Skeletal muscle tissue (tissue), 4 donors: Measurements from ENCODE around the gene KATNAL1. TPM values are rescaled to one million over a fixed set of nuclear protein-coding genes. Genes with fewer than 3 reads are reported as not detected.

Experiments used
- H3K27ac ChIP-seq: one replicate; pipeline ENCODE4 v1.7.0; 2013; ENCODE audit warnings: mild to moderate bottlenecking, low read depth, low read length, inconsistent platforms
- H3K27me3 ChIP-seq, 3 donors: one replicate each; pipeline ENCODE4 v1.7.0; 2013; ENCODE audit warnings: low read length in 3 of 3; ENCODE audit not compliant: control insufficient read depth in 3 of 3, insufficient read depth in 3 of 3
- H3K36me3 ChIP-seq, 3 donors: one replicate each; pipeline ENCODE4 v1.7.0; 2013; ENCODE audit warnings: low read length in 3 of 3; ENCODE audit not compliant: control insufficient read depth in 3 of 3, insufficient read depth in 3 of 3
- H3K4me1 ChIP-seq, 3 donors: one replicate each; pipeline ENCODE4 v1.7.0; 2013; ENCODE audit warnings: low read length in 3 of 3, mild to moderate bottlenecking in 3 of 3; ENCODE audit not compliant: control insufficient read depth in 3 of 3, insufficient read depth in 3 of 3
- H3K4me3 ChIP-seq, 3 donors: one replicate each; pipeline ENCODE4 v1.7.0; 2013; ENCODE audit warnings: low read length in 3 of 3
- H3K9ac ChIP-seq, 3 donors: one replicate each; pipeline ENCODE4 v1.7.0; 2013; ENCODE audit warnings: low read length in 3 of 3, mild to moderate bottlenecking in 3 of 3, moderate library complexity in 2 of 3, low read depth in 1 of 3
- H3K9me3 ChIP-seq, 3 donors: one replicate each; pipeline ENCODE4 v1.7.0; 2013; ENCODE audit warnings: low read length in 3 of 3; ENCODE audit not compliant: control insufficient read depth in 3 of 3
- total RNA-seq: library from RNA; depleted of rRNA; stranded (reverse); fragments of >200 nt; gene quantifications from one replicate; pipeline ENCODE4 v1.2.3, GENCODE V29; 2014
- donor health status: Osteomylitis.

Gene KATNAL1
- total RNA-seq, 1 donor from 2014 or later: 16.2 TPM

- H3K9ac ChIP-seq: no peak overlapping the region
- no peak overlapping the region for H3K4me3 ChIP-seq
- H3K9me3 ChIP-seq: no peaks in the 10 kb centered on the region
- H3K27me3 ChIP-seq: no peaks in the 10 kb centered on the region
- peaks cover 0 to 5% (median 0%) of the 10 kb centered on the region in 3 donors for H3K4me1 ChIP-seq
- H3K27ac ChIP-seq: no peak overlapping the region
- no peaks in the 10 kb centered on the region for H3K36me3 ChIP-seq
Observed at GRCh38 chr13:30333616-30334015, 26.3 kb upstream of the KATNAL1 start.

DNA sequence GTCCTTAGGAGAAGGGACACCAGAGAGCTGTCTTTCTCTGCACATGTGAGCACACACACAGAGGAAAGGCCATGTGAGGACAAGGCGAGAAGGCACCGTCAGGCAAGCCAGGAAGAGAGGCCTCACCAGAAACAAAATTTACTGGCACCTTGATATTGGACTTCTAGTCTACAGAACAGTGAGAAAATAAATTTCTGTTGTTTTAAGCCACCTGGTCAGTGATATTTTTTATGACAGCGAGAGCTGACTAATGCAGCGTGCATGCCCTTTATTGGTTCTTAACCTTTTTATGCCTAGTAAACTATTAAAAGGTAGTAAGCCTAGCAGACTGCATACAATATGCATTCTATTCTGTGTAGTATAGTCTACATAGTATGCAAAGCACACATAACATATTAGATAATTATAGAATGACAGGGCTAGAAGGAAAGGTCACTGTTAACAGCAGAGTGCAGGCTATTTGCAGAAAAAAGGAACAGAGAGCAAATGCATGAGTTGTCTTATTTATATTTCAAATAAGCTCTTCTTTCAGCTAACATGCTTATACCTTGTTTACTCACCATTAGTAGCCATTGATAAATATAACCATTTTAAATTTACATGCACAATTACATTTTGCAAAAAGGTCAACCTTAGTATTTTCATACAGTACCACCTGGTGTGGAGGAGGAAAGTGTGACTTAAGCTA, 25.2 kb upstream of the KATNAL1 start:
- Histone ChIP-seq H3K27ac (no peak overlapping the region), H3K9ac (no peak overlapping the region), H3K4me3 (no peak overlapping the region), H3K36me3 (no peaks in the 10 kb centered on the region), H3K9me3 (no peaks in the 10 kb centered on the region), H3K4me1 (no peaks in the 10 kb centered on the region), H3K27me3 (peaks cover 0 to 3% (median 0%) of the 10 kb centered on the region in 3 donors)

DNA sequence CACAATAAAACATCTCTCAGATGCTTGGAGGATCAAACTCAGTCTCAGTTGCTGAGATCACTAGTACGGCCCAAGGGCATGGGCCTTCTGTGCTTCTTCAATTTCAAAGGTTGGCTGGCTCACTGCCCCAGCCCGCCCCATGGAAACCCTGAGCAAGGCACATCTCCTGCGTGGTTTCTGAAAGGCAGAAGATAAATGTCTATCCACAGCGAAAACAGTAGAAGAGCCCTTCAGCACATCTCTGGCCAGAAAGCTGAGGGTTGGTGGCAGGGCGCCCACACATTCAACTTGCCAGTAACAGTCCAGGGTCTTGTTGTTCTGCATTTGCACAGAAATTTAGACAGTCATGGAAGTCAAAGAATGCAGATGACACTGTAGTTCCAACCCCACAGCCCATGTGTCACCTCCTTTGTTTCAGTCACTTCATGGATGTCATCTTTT, 24.0 kb upstream of the KATNAL1 start:
- no peak overlapping the region for H3K9ac ChIP-seq
- no peak overlapping the region for H3K27ac ChIP-seq
- no peaks in the 10 kb centered on the region for H3K4me1 ChIP-seq
- no peaks in the 10 kb centered on the region for H3K36me3 ChIP-seq
- peaks cover 0 to 3% (median 0%) of the 10 kb centered on the region in 3 donors for H3K27me3 ChIP-seq
- no peaks in the 10 kb centered on the region for H3K9me3 ChIP-seq
- H3K4me3 ChIP-seq: no peak overlapping the region

GRCh38 chr13:30329009-30329585, 21.7 kb upstream of the KATNAL1 start:
- Histone ChIP-seq H3K36me3 (no peaks in the 10 kb centered on the region), H3K27ac (no peak overlapping the region), H3K4me1 (no peaks in the 10 kb centered on the region), H3K9ac (no peak overlapping the region), H3K4me3 (no peak overlapping the region), H3K27me3 (peaks cover 0 to 10% (median 0%) of the 10 kb centered on the region in 3 donors), H3K9me3 (no peaks in the 10 kb centered on the region)

DNA sequence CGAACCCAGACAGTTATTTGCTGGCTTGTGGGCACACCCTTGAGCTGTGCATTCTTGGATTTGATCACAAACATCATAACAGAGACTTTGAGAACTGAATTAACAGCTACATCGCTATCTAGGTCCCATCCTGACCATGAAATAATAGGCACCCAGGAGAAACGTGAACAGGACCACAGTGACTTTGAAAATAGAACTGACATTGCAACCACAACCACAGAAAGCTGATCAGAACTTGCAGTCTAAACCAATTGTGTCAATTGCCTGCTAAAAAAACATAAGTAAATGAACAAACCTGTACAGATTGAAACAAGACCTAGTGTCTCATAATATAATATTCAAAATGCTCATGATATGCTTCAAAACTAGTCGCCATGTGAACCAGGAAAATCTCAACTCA, 18.3 kb upstream of the KATNAL1 start:
- no peaks in the 10 kb centered on the region for H3K4me1 ChIP-seq
- H3K36me3 ChIP-seq: no peaks in the 10 kb centered on the region
- no peak overlapping the region for H3K9ac ChIP-seq
- H3K27me3 ChIP-seq: peaks cover 0 to 10% (median 0%) of the 10 kb centered on the region in 3 donors
- H3K4me3 ChIP-seq: no peak overlapping the region
- no peak overlapping the region for H3K27ac ChIP-seq
- H3K9me3 ChIP-seq: no peaks in the 10 kb centered on the region

- H3K36me3 ChIP-seq: no peaks in the 10 kb centered on the region
- no peaks in the 10 kb centered on the region for H3K9me3 ChIP-seq
- H3K4me3 ChIP-seq: no peak overlapping the region
- H3K27me3 ChIP-seq: peaks cover 0 to 10% (median 0%) of the 10 kb centered on the region in 3 donors
- H3K9ac ChIP-seq: no peak overlapping the region
- H3K27ac ChIP-seq: no peak overlapping the region
- H3K4me1 ChIP-seq: peaks cover 0 to 3% (median 0%) of the 10 kb centered on the region in 3 donors
Observed at GRCh38 chr13:30323524-30323923, 16.2 kb upstream of the KATNAL1 start.

- Histone ChIP-seq H3K27me3 (peaks cover 0 to 7% (median 0%) of the 10 kb centered on the region in 3 donors), H3K36me3 (no peaks in the 10 kb centered on the region), H3K27ac (no peak overlapping the region), H3K4me3 (no peak overlapping the region), H3K4me1 (peaks cover 0 to 9% (median 3%) of the 10 kb centered on the region in 3 donors), H3K9me3 (no peaks in the 10 kb centered on the region), H3K9ac (no peak overlapping the region)
Observed at GRCh38 chr13:30322428-30322827, 15.1 kb upstream of the KATNAL1 start.

GRCh38 chr13:30321256-30321655, 13.9 kb upstream of the KATNAL1 start:
- Histone ChIP-seq H3K4me3 (no peak overlapping the region), H3K9me3 (no peaks in the 10 kb centered on the region), H3K9ac (no peak overlapping the region), H3K27me3 (peaks cover 0 to 7% (median 0%) of the 10 kb centered on the region in 3 donors), H3K27ac (no peak overlapping the region), H3K36me3 (no peaks in the 10 kb centered on the region), H3K4me1 (peaks cover 0 to 11% (median 3%) of the 10 kb centered on the region in 3 donors)

GRCh38 chr13:30319655-30320054, 12.3 kb upstream of the KATNAL1 start:
- Histone ChIP-seq H3K9ac (no peak overlapping the region), H3K27me3 (no peaks in the 10 kb centered on the region), H3K4me1 (peaks cover 0 to 12% (median 3%) of the 10 kb centered on the region in 3 donors), H3K4me3 (no peak overlapping the region), H3K36me3 (no peaks in the 10 kb centered on the region), H3K27ac (no peak overlapping the region), H3K9me3 (no peaks in the 10 kb centered on the region)

DNA sequence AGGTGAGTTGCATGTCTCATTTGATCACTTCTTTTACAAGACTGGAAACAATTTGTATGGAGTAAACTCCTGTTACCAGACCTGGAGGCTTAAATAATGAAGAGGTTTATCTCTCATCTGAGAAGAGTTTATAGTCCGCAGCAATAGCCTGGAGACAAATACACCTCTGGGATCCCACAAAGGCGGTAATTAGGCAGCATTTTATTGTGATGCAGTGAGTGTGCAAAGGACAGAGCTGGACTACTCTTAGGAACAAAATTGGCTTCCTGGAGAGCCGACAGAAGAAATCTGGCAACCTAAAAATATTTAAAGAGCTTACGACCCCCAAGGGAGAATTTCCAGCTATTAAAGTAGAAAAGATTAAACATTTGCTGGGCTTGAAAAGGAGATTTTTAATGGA, 11.8 kb upstream of the KATNAL1 start:
- Histone ChIP-seq H3K9me3 (no peaks in the 10 kb centered on the region), H3K27me3 (no peaks in the 10 kb centered on the region), H3K4me3 (no peak overlapping the region), H3K36me3 (no peaks in the 10 kb centered on the region), H3K27ac (no peak overlapping the region), H3K4me1 (peaks cover 0 to 12% (median 3%) of the 10 kb centered on the region in 3 donors), H3K9ac (no peak overlapping the region)
